ENCODE measurements around the gene DENND4B. TPM values are rescaled to one million over a fixed set of nuclear protein-coding genes. Genes with fewer than 3 reads are reported as not detected.

The DENND4B gene
- total RNA-seq, 1 donor from 2014 or later: 257 TPM

- POLR2A ChIA-PET: interaction anchor here (0.7 to 6.5 kb wide), 32 partner anchors 13 to 1953 kb away, joined by 3 to 96 read pairs (median 14); partner anchors contain the start of genes ATP8B2, CHTOP, CREB3L4 and CRTC2
Measured at GRCh38 chr1:153991151-153991630, 44.7 kb upstream of the DENND4B start.

GRCh38 chr1:153990468-153991150, 44.1 kb upstream of the DENND4B start, which contains the start of gene RPS27:
Gene RPS27 (plus strand): TSS chr1:153990762. CDS start chr1:153990797, 35 bp downstream.
- Mint-ChIP-seq H3K4me1 (peaks cover 53% of the 10 kb centered on the region), H3K27me3 (no peaks in the 10 kb centered on the region), H3K4me3 (peak within 1 kb of the TSS; percentile 98), H3K36me3 (ENCODE audit: low read depth) (peaks cover 44% of the 10 kb centered on the region), H3K9me3 (no peaks in the 10 kb centered on the region), H3K27ac (peak within 1 kb of the TSS; percentile 99)
- peak; percentile 73 for DNase-seq
- TF ChIP-seq CTCF (IDR thresholded peaks at IDR 0.05): no peak
- CTCF ChIA-PET: interaction anchor here (0.7 kb wide), 1 partner anchor 239 kb away, joined by 3 read pairs; no protein-coding TSS in a partner anchor
- ATAC-seq (ENCODE audit: low read depth): peak; percentile 80
- intact Hi-C loops (cut with micrococcal nuclease): loop anchor here (1.0 to 2.0 kb wide), 10 partner anchors 13 to 392 kb away; partner anchors contain the start of genes CRTC2, DENND4B, HAX1 and JTB
- POLR2A ChIA-PET: interaction anchor here (0.6 to 6.5 kb wide), 63 partner anchors 12 to 1953 kb away, joined by 3 to 96 read pairs (median 5); partner anchors contain the start of genes ATP8B2, CHTOP, CREB3L4 and CRTC2

More at GRCh38 chr1:153991151-153991630, 44.7 kb upstream of the DENND4B start:
- CTCF ChIA-PET: interaction anchor here (0.7 kb wide), 1 partner anchor 240 kb away, joined by 3 read pairs; no protein-coding TSS in a partner anchor
- Mint-ChIP-seq H3K4me1 (peaks cover 48% of the 10 kb centered on the region), H3K9me3 (no peaks in the 10 kb centered on the region), H3K27me3 (no peaks in the 10 kb centered on the region), H3K27ac (peak overlapping the region; percentile 99), H3K36me3 (ENCODE audit: low read depth) (peaks cover 47% of the 10 kb centered on the region), H3K4me3 (peak overlapping the region; percentile 98)
- DNase-seq (no peak), ATAC-seq (ENCODE audit: low read depth) (no peak)
- TF ChIP-seq CTCF (IDR thresholded peaks at IDR 0.05): no peak
- intact Hi-C loops (cut with micrococcal nuclease): loop anchor here (1.0 to 2.0 kb wide), 3 partner anchors 192 to 393 kb away; no protein-coding TSS in a partner anchor

GRCh38 chr1:153987621-153988020, 41.1 kb upstream of the DENND4B start:
- Mint-ChIP-seq H3K9me3 (no peaks in the 10 kb centered on the region), H3K36me3 (ENCODE audit: low read depth) (peaks cover 23% of the 10 kb centered on the region), H3K4me1 (peaks cover 56% of the 10 kb centered on the region), H3K27ac (peak overlapping the region; percentile 90), H3K27me3 (no peaks in the 10 kb centered on the region), H3K4me3 (no peak overlapping the region)
- ATAC-seq (ENCODE audit: low read depth) (no peak), DNase-seq (no peak)
- TF ChIP-seq CTCF (IDR thresholded peaks at IDR 0.05): no peak
- CTCF ChIA-PET: interaction anchor here (0.6 to 4.6 kb wide), 24 partner anchors 10 to 477 kb away, joined by 3 to 49 read pairs (median 7); partner anchors contain the start of genes CREB3L4, DENND4B, GATAD2B and ILF2
- intact Hi-C loops (cut with micrococcal nuclease): loop anchor here (2.0 kb wide), 1 partner anchor 477 kb away; no protein-coding TSS in a partner anchor
- POLR2A ChIA-PET: interaction anchor here (0.6 to 5.0 kb wide), 16 partner anchors 11 to 425 kb away, joined by 3 to 116 read pairs (median 16); partner anchors contain the start of genes CREB3L4, CRTC2, DENND4B and GATAD2B

GRCh38 chr1:153985941-153986761, 39.6 kb upstream of the DENND4B start, which contains the start of gene RAB13:
Gene RAB13 (minus strand): TSS chr1:153986339. CDS start chr1:153986236, 103 bp downstream.
- DNase-seq (peak; percentile 46), ATAC-seq (ENCODE audit: low read depth) (peak; percentile 12)
- ChIA-PET CTCF (interaction anchor here (0.8 to 4.6 kb wide), 29 partner anchors 9 to 476 kb away, joined by 3 to 49 read pairs (median 6); partner anchors contain the start of genes CREB3L4, DENND4B, GATAD2B and JTB), POLR2A (interaction anchor here (0.6 to 5.0 kb wide), 31 partner anchors 10 to 492 kb away, joined by 3 to 116 read pairs (median 6); partner anchors contain the start of genes CREB3L4, CRTC2, DENND4B and GATAD2B)
- intact Hi-C loops (cut with micrococcal nuclease): loop anchor here (1.0 to 2.0 kb wide), 12 partner anchors 9 to 475 kb away; partner anchors contain the start of genes CREB3L4, CRTC2, DENND4B and JTB
- Mint-ChIP-seq H3K9me3 (no peaks in the 10 kb centered on the region), H3K4me1 (peaks cover 42% of the 10 kb centered on the region), H3K27me3 (no peaks in the 10 kb centered on the region), H3K36me3 (ENCODE audit: low read depth) (peaks cover 8% of the 10 kb centered on the region), H3K27ac (peak within 1 kb of the TSS; percentile 92), H3K4me3 (peak within 1 kb of the TSS; percentile 88)
- TF ChIP-seq CTCF (IDR thresholded peaks at IDR 0.05): no peak

All from activated B cell treated with CpG ODN at 0.5 μM for 24 hours (primary cell).